Neuronal stem cell (in vitro differentiated cells): ENCODE measurements around the gene EPB41L2.
A peak's percentile ranks its signal among the peaks of the same experiment; 100 is the strongest.
"Not testable (repeated sequence)": the region's sequence is repeated elsewhere in the genome, so short reads cannot be mapped to it uniquely, and the experiment has no call there.

Source experiments
- DNase-seq: peaks from one replicate; pipeline ENCODE4 v3.0.0-alpha.2; 2013; ENCODE audit warnings: low spot score
- H2AFZ ChIP-seq: one replicate; pipeline ENCODE4 v1.6.1; 2013; ENCODE audit warnings: mild to moderate bottlenecking, low read length, inconsistent platforms
- H2AK5ac ChIP-seq: 2 replicates; pipeline ENCODE4 v1.6.1; 2013; ENCODE audit warnings: low read depth, mild to moderate bottlenecking, inconsistent platforms, low read length, moderate library complexity, mixed read lengths
- H2BK120ac ChIP-seq: 2 replicates; pipeline ENCODE4 v1.6.1; 2013; ENCODE audit warnings: low read depth, mild to moderate bottlenecking, inconsistent platforms, low read length, moderate library complexity, mixed read lengths
- H2BK12ac ChIP-seq: one replicate; pipeline ENCODE4 v1.6.1; 2013; ENCODE audit warnings: low read length, inconsistent platforms
- H2BK15ac ChIP-seq: 2 replicates; pipeline ENCODE4 v1.6.1; 2013; ENCODE audit warnings: mild to moderate bottlenecking, low read length, inconsistent platforms, mixed read lengths
- H2BK5ac ChIP-seq: one replicate; pipeline ENCODE4 v1.6.1; 2013; ENCODE audit warnings: inconsistent platforms, mild to moderate bottlenecking, low read length, moderate library complexity
- H3K14ac ChIP-seq: one replicate; pipeline ENCODE4 v1.6.1; 2013; ENCODE audit warnings: low read length, inconsistent platforms
- H3K18ac ChIP-seq: 2 replicates; pipeline ENCODE4 v1.6.1; 2013; ENCODE audit warnings: low read length, inconsistent platforms
- H3K23ac ChIP-seq: 2 replicates; pipeline ENCODE4 v1.6.1; 2013; ENCODE audit warnings: low read depth, mild to moderate bottlenecking, mixed read lengths, low read length, inconsistent platforms; ENCODE audit not compliant: poor library complexity
- H3K27ac ChIP-seq: replicated peaks from 3 replicates; pipeline ENCODE4 v1.5.1; 2013; ENCODE audit warnings: low read length, inconsistent platforms
- H3K27me3 ChIP-seq, 3 experiments: 2 replicates each; pipeline ENCODE4 v1.6.1; 2013; ENCODE audit warnings: low read length in 3 of 3, mild to moderate bottlenecking in 2 of 3, inconsistent platforms in 1 of 3, low read depth in 1 of 3, mixed read lengths in 1 of 3, moderate library complexity in 1 of 3; ENCODE audit not compliant: control insufficient read depth in 3 of 3, insufficient read depth in 3 of 3
- H3K36me3 ChIP-seq, 2 donors: replicated peaks in 1 of 2; 2 replicates each; pipeline ENCODE4 v1.6.1; 2013; ENCODE audit warnings: low read length in 2 of 2; ENCODE audit not compliant: control insufficient read depth in 2 of 2, insufficient read depth in 2 of 2
- H3K4ac ChIP-seq: 2 replicates; pipeline ENCODE4 v1.6.1; 2013; ENCODE audit warnings: inconsistent platforms, mild to moderate bottlenecking, low read length, moderate library complexity
- H3K4me1 ChIP-seq, 2 donors: 1 replicate in 1 of 2; 2 replicates in 1 of 2; pipeline ENCODE4 v1.6.1; 2013; ENCODE audit warnings: low read length in 2 of 2, low read depth in 1 of 2; ENCODE audit not compliant: control insufficient read depth in 2 of 2, insufficient read depth in 1 of 2
- H3K4me2 ChIP-seq: one replicate; pipeline ENCODE4 v1.6.1; 2013; ENCODE audit warnings: mild to moderate bottlenecking, low read length, inconsistent platforms; ENCODE audit not compliant: insufficient read depth, poor library complexity, severe bottlenecking
- H3K4me3 ChIP-seq, 2 donors: 2 replicates each; pipeline ENCODE4 v1.5.1; 2013; ENCODE audit warnings: low read length in 2 of 2, mild to moderate bottlenecking in 2 of 2, inconsistent platforms in 1 of 2, moderate library complexity in 1 of 2
- H3K79me1 ChIP-seq: one replicate; pipeline ENCODE4 v1.6.1; 2013; ENCODE audit warnings: low read depth, mild to moderate bottlenecking, inconsistent platforms, low read length, moderate library complexity
- H3K9ac ChIP-seq: one replicate; pipeline ENCODE4 v1.6.1; 2013; ENCODE audit warnings: mild to moderate bottlenecking, low read depth, low read length, inconsistent platforms; ENCODE audit not compliant: poor library complexity
- H3K9me3 ChIP-seq, 2 donors: replicated peaks in 1 of 2; 2 replicates each; pipeline versions ENCODE3 to v1.6.1; 2013; ENCODE audit warnings: low read length in 2 of 2, mild to moderate bottlenecking in 2 of 2, inconsistent platforms in 1 of 2, low read depth in 1 of 2, mixed read lengths in 1 of 2, moderate library complexity in 1 of 2; ENCODE audit not compliant: control insufficient read depth in 2 of 2, insufficient read depth in 1 of 2
- H4K8ac ChIP-seq: one replicate; pipeline ENCODE4 v1.6.1; 2013; ENCODE audit warnings: low read depth, mild to moderate bottlenecking, inconsistent platforms, low read length, moderate library complexity
- H4K91ac ChIP-seq: one replicate; pipeline ENCODE4 v1.6.1; 2013; ENCODE audit warnings: low read length, low read depth, mild to moderate bottlenecking, inconsistent platforms; ENCODE audit not compliant: poor library complexity
- WGBS, 2 donors: extraction: QIAGEN DNeasy Blood & Tissue Kit; methylation state at CpG; one replicate each; pipeline ENCODE4 v1.1.7; 2013; ENCODE audit warnings: missing lambda C conversion rate in 2 of 2, mixed read lengths in 1 of 2; ENCODE audit not compliant: insufficient read length in 2 of 2, insufficient replicate concordance in 1 of 2; ENCODE audit errors: extremely low coverage in 2 of 2; 5-methylcytosine and 5-hydroxymethylcytosine counted together

Gene EPB41L2

GRCh38 chr6:131091944-131092343 lies 28.9 kb upstream of the EPB41L2 start:
- H3K4me3 ChIP-seq, H3K14ac ChIP-seq, H3K18ac ChIP-seq, H2AFZ ChIP-seq, H3K4me1 ChIP-seq, H4K91ac ChIP-seq, H3K4ac ChIP-seq, H2BK5ac ChIP-seq, H2BK120ac ChIP-seq, H3K9ac ChIP-seq, H3K36me3 ChIP-seq, H2BK12ac ChIP-seq, H3K23ac ChIP-seq, H3K9me3 ChIP-seq, H3K27me3 ChIP-seq, H3K79me1 ChIP-seq, H2AK5ac ChIP-seq, H4K8ac ChIP-seq, H2BK15ac ChIP-seq, H3K4me2 ChIP-seq, H3K27ac ChIP-seq, DNase-seq: not testable (repeated sequence)
- no CpG with 5 or more reads among the region's 7 CpGs for WGBS, 2 donors

DNA sequence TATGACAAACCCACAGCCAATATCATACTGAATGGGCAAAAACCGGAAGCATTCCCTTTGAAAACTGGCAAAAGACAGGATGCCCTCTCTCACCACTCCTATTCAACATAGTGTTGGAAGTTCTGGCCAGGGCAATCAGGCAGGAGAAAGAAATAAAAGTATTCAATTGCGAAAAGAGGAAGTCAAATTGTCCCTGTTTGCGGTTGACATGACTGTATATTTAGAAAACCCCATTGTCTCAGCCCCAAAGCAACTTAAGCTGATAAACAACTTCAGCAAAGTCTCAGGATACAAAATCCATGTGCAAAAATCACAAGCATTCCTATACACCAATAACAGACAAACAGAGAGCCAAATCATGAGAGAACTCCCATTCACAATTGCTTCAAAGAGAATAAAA lies 27.3 kb upstream of the EPB41L2 start:
- not testable (repeated sequence) for H3K4me2 ChIP-seq, H3K9ac ChIP-seq, H3K79me1 ChIP-seq, H3K4me1 ChIP-seq, H2BK120ac ChIP-seq, H2BK5ac ChIP-seq, H3K9me3 ChIP-seq, H3K23ac ChIP-seq, H3K14ac ChIP-seq, H3K4me3 ChIP-seq, H4K8ac ChIP-seq, DNase-seq, H3K4ac ChIP-seq, H3K27me3 ChIP-seq, H3K18ac ChIP-seq, H2AFZ ChIP-seq, H3K27ac ChIP-seq, H2BK12ac ChIP-seq, H2BK15ac ChIP-seq, H2AK5ac ChIP-seq, H3K36me3 ChIP-seq, H4K91ac ChIP-seq
- WGBS, 2 donors, result no CpG with 5 or more reads among the region's 3 CpGs

- no peak overlapping the region for H2BK12ac ChIP-seq
- no peak overlapping the region for H3K23ac ChIP-seq
- no peak for DNase-seq
- peak overlapping the region; percentile 69 for H2AK5ac ChIP-seq
- H3K36me3 ChIP-seq, result no peaks in the 10 kb centered on the region
- H3K4me2 ChIP-seq, result no peak overlapping the region
- no peak overlapping the region for H4K91ac ChIP-seq
- no peak overlapping the region for H3K4ac ChIP-seq
- no peak overlapping the region for H2BK15ac ChIP-seq
- H3K27me3 ChIP-seq, result no peaks in the 10 kb centered on the region
- H3K18ac ChIP-seq, result no peak overlapping the region
- whole genome bisulfite sequencing, 2 donors, result no CpG with 5 or more reads among the region's 2 CpGs
- H3K9me3 ChIP-seq, result peaks cover 0 to 1% of the 10 kb centered on the region in 2 donors
- no peak overlapping the region for H4K8ac ChIP-seq
- no peak overlapping the region for H3K14ac ChIP-seq
- H3K79me1 ChIP-seq, result no peaks in the 10 kb centered on the region
- H3K4me3 ChIP-seq, result no peak overlapping the region
- H2BK5ac ChIP-seq, result no peak overlapping the region
- H3K4me1 ChIP-seq, result no peaks in the 10 kb centered on the region
- H2BK120ac ChIP-seq, result no peak overlapping the region
- H3K9ac ChIP-seq, result no peak overlapping the region
- no peak overlapping the region for H3K27ac ChIP-seq
- no peak overlapping the region for H2AFZ ChIP-seq
These were observed 21.9 kb upstream of the EPB41L2 start for GRCh38 chr6:131084982-131085381.

DNA sequence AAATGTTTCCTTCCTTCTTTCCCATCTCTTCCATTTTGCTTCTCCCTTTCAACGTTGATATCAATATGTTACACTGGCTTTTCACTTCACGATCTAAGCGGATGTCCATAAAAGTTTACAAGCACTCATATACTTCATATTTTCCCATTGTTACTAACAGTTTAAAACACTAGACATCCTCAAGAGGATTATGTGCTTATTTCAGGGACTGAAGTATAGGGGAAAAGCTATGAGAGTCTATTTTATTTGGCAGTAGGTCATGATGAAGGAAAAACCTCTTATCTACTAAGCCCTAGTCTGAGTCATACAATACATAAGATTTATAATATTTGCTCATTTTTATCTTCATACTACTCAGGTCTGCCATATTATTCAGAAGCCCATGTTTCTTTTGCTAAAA lies 20.6 kb upstream of the EPB41L2 start:
- Histone ChIP-seq H3K9me3 (peaks cover 0 to 1% of the 10 kb centered on the region in 2 donors), H2AK5ac (no peak overlapping the region), H3K23ac (no peak overlapping the region), H2BK12ac (no peak overlapping the region), H3K27ac (no peak overlapping the region), H3K4ac (no peak overlapping the region), H3K27me3 (no peaks in the 10 kb centered on the region), H2BK120ac (no peak overlapping the region), H3K36me3 (no peaks in the 10 kb centered on the region), H4K8ac (no peak overlapping the region), H3K79me1 (no peaks in the 10 kb centered on the region), H3K4me3 (no peak overlapping the region), H3K18ac (no peak overlapping the region), H2BK5ac (no peak overlapping the region), H3K9ac (no peak overlapping the region), H2BK15ac (no peak overlapping the region), H2AFZ (no peak overlapping the region), H3K4me1 (no peaks in the 10 kb centered on the region), H3K14ac (no peak overlapping the region), H4K91ac (no peak overlapping the region), H3K4me2 (no peak overlapping the region)
- no CpG with 5 or more reads among the region's 3 CpGs for WGBS, 2 donors
- no peak for DNase-seq
